ACHN (cell line): ENCODE measurements around the gene DNASE1L3.

Source experiments
- DNase-seq: peaks from one replicate; pipeline ENCODE4 v3.0.0-alpha.2; 2015
- in situ Hi-C: cut with HindIII; loops from 2 replicates; pipeline ENCODE4 v1.10.0; 2017; ENCODE audit warnings: low sequenced_read_pairs, low pct_ligation_motif_present, low pct_unique_long_range_greater_than_20kb

DNASE1L3 gene

DNA sequence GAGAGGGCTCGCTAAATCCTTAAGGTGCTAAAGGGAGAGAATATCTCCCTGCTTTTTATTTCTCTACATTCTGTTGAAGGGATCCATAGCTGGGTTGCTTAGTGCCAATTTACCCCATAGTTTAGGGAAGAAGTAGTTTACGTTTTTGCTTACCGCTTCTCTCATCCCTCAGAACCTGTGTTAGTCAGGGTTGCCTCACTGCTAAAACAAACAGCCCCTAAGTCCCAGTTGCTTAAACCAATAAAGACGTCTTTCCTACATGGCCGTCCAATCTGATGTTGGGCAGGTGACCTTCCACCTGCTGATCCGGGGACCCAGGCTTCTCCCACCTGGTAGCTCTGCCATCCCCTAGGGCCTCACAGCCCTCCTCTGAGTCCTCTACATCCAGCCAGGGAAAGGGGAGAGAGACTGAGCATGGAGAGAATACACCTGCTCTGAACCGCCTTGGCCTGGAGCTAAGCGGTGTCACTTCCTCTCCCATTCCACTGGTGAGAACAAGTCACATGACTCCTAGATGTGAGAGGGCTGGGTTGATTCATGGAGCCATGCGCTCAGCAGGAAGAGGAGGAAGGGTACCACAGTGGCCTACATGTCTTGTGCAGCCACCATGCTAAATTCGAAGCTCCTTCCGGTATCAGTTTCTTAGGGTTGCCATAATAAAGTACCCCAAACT lies 26.3 kb downstream of the DNASE1L3 start:
- in situ Hi-C loops, result no loop called here
- no peak for DNase-seq

DNA sequence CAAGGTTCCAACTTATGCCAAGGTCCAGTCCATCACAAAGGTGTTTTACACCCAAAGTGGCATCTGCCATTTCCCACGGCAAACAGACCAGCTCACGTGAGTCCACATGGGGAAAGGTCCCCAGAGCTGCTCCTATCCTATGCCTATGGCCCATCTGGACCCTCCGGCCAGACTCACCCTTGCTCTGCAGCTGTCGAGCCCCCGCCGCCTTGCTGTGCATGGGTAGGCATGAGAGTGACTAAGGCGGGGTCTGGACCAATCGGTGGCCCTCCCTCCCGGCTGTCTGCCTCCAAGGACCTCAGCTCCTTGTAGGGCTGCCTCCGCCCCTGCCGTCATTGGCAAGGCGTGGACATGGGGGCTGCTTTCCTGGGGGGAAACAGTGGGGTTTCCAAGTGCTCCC lies 26.9 kb downstream of the DNASE1L3 start:
- in situ Hi-C loops, result no loop called here
- DNase-seq, result no peak

DNA sequence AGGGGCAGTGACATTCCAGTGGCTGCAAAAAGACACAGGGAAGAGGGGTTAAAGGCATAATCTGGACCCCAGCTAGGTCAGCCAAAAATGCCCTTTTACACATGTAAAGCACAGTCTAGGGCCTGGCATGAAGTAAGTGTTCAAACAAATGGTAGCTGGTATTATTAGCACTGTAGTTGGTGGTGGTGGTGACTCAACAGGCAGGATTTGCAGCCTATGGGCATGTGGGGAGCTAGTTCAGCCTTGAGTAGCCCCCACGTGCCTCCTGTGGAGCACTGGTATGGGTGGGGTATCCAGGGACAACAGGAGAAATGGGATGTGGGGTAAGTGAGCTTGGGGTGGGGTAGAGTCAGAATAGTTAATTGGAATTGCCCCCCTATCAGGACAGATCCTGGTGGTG lies 27.6 kb downstream of the DNASE1L3 start:
- no peak for DNase-seq
- in situ Hi-C loops, result no loop called here

DNA sequence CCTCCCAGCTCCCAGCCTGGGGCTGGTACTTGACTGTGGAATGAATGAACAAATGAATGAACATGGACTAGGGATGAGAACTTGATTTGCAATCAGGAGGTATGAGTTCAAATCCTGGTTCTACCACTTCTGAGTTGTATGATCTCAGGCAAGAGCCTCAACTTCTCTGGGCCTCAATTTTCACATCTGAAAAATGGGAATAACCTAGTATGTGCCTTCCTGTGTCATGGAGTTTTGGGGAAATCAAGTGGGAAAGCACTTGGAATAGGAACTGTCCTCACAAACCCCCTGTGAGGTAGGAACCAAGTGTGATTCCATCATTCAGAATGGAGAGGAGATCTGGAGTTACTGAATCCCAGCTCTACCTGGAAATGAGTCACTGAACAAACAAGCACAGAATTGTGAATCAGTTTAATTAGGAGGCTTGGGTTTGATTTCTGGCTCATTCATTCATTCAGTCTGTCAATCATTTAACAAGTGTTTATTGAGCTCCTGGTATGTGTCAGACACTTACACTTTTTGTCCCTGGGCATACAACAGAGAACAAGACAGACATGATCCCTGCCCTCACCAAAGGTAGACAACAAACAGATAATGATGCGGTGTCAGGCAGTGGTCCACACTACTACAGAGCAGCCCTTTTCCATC lies 29.7 kb downstream of the DNASE1L3 start:
- DNase-seq, result no peak
- in situ Hi-C loops, result no loop called here

DNA sequence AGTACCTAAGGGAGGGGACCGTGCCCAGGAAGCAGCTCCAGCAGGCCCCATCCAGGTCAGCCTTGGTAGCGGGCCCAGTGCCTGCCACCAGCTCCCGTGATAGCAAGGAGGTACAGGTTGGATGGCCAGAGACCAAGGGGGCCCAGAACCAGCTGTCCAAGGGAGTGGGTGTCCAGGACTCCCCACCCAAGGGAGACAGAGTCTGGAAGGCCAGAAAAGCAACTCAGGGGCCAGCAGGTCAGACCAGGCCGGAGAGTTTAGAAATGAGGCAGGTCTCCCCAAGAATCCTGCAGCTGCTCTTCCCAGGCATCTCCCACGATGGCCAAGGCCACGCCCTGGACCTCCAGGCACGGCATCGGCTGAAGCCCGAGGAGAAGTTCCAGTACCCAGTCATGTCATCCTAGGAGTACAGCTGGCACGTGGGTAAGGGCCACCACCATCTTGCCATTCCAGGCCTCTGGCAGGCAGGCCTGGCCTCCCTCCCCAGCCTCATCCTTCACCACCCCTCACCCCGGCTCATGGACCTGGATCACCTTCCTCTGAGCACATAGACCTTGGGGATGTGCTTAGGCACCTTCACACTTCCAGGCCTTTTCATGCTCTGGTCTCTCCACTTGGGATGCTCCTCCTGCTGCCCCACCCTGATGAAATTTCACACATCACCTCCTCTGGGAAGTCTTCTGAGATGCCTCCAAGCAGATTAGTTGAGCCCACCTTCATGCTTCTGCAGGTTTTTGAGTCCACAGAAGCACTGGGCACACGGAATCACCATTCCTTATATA lies 30.5 kb downstream of the DNASE1L3 start:
- no peak for DNase-seq
- in situ Hi-C loops, result no loop called here

DNA sequence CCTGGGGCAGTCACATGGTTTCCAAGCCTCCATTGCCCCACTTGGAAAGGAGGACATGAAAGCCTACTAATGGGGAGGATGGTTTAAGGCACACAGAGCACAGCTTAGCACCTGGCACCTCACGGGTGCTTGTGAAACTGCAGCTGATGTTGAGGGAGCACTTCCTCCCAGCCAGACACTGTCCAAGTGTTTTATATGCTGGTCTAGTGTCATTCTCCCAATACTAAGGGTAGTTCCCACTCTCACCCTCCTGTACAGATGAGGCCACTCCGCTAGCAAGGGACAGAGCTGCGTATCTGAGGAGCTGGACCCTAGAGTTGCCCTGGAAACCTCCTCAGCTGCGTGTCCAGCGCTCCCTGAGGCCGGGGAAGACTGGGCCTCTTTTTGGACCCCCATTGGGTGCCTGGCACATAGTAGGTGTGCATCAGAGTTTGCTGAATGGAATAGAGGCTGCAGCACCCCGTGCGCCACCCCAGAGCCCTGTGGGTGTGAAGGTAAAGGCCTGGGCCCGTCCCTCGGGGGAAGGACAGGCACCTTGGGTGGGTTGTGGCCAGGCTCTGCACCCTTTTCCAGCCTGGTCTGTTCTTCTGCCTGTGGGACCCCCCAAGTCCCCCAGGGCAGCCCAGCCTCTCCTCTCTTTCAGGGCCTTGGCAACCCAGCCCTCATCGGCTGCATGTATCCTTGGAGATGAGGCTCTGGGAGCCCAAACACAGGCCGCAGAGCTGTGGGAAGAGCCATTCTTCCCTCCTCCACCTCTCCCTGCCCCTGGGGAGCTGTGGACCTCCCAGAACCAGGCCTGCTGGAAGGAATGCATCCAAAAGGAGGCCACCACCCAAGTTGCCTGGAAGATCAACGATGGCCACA lies 31.3 kb downstream of the DNASE1L3 start:
- DNase-seq, result no peak
- in situ Hi-C loops, result no loop called here

DNA sequence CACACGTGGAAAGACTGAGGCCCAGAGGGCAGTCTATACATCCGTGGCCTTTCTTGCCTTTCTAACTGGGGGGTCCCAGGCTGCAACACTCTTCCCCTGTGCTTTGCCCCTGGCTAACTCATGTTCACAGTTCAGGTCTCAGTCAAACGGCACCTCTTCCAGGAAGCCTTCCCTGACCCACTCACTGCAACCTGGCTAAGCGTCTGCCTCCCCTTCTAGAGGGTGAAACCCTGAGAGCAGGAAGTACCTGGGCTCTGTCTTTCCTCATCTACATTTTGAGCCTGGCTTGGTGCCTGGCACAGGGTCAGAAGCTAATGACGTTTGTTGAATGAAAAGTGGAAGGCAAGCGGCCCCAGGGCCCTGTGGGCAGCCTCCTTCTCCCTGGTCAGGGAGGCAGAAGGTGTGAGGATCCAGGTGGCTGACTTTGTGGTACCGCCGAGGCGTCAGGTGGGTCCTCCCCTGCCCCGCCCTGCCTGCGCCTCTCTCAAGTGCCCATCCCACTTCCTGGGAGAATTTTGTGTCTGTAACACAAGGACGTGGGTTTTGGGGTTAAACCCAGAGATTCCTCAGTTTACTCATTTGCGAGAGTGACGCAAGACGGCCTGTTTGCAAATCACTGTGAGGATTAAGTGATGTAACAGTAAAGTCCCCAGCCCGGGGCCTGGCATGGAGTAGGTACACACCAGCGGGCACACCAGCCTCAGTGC lies 32.1 kb downstream of the DNASE1L3 start:
- in situ Hi-C loops, result no loop called here
- DNase-seq, result no peak

DNA sequence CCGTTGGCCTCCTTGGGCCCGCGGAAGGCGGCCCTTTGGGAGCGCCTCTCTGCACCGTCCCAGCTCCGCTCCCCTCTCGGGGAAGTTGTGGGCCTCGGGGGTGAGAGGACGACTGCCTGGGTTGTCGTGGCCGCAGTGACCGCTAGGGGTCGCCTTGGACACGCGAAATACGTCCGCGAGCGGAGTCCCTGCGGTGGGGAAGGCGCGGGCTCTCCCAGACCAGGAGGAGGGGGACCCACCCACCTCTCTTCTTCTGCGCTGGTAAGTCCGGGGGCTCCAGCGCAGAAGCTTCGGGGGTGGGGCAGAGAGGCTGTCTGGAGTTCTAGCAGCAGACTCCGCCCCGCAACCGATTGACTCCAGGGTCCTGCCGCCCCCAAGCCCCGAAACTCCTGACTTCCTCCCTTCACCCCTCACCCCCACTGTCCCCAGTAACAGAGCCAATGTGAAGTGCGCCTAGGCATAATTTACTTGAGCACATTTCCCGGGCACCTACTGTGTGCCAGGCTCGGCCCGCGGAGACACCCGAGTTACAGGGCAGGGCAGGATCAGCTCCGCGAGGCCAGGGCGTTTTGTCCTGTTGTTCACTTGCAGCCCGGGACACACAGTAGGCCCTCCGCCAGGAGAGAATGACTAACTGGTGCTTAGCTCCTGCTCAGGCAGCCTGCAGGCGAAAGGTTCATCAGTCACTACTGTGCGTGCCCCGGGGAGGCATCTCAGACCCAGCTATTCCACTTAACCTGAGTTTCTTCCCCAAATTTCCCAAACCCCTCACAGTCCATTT lies 32.8 kb downstream of the DNASE1L3 start:
- in situ Hi-C loops, result no loop called here

DNA sequence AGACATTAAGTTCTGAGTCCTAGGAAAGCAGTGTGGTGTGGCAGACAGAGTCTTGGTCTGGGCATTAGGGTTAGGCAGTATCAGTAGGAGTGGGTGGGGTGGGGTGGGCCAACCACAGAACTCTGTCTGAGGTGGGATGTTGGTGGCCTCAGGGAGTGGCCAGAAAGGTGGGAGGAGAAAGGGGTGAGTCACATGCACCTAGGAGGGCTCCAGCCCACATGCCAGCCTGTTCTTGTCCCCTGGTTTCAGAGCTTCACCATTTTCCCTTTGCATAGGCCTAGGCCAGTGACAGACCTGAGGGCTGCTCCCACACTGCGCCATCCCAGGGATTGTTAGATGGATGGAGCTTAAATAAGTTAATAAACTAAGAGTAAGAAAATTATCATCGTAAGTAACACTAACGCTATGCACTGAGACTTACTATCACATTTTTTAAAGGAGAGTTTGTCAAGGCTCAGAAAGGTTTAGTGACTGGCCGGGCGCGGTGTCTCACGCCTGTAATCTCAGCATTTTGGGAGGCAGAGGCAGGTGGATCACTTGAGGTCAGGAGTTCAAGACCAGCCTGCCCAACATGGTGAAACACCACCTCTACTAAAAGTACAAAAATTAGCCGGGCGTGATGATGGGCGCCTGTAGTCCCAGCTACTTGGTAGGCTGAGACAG lies 33.8 kb downstream of the DNASE1L3 start:
- in situ Hi-C loops, result no loop called here
- no peak for DNase-seq

More for the DNA sequence above, 32.8 kb downstream of the DNASE1L3 start:
- DNase-seq, result peak; percentile 72

DNA sequence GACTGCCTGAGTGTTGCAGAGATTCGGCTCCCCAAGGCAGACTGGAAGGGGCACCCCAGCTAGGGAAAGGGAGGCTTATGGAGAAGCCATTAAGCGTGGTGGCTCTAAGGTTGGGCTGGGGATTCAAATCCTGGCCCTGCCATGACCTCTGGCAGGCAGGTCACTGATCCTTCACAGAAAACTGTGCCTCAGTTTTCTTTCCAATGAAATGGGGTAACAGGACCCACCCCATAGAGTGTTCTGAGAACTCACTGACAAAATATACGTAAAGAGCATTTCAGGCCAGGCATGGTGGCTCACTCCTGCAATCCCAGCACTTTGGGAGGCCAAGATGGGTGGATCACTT lies 34.6 kb downstream of the DNASE1L3 start:
- no peak for DNase-seq
- in situ Hi-C loops, result no loop called here

DNA sequence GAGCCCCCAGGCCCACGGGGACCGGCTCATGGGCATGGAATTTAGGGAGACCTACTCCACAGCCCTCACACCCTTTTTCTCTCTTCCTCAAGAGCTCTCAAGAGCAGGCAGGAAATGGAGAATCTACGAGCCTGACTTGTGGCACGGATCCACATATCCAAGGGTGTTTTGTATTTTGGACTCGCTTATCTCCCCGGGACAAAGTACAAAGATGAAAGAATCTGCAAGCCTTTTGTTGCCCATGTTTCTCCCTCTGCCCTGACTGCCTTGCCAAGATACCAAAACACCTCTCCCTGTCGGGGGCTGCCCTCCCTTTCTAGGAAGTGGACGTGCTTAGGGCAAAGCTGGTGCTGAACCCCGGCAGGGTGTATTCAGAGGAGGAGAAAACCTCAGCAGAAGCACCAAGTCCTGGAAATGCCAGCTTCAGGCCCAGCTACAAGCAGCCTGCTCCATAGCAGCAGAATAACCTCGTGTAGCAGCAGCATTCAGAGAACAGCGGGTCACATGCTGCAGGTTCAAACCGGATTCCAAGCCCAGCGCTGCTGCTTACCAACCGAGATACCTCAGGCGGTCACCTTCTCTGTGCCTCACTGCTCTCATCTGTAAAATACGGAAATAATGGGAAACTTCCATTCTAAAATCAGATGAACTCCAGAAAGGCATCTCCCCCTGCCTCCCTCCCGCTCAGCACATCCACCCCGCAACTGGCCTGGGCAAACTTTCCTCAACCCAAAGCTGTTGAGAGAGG lies 35.2 kb downstream of the DNASE1L3 start:
- in situ Hi-C loops, result no loop called here
- DNase-seq, result no peak

DNA sequence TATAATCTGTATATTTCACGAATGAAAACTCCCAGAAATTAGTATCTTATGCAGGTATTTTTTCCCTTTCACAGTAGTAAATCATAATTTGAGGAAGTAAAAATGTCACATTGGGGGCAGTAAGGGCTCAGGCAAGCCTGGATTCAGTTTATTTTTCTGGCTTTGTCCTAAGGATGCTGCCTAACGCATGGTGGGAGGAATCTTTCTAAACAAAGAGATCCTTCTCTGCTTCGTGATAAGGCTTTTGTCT lies 35.7 kb downstream of the DNASE1L3 start:
- in situ Hi-C loops, result no loop called here
- no peak for DNase-seq

DNA sequence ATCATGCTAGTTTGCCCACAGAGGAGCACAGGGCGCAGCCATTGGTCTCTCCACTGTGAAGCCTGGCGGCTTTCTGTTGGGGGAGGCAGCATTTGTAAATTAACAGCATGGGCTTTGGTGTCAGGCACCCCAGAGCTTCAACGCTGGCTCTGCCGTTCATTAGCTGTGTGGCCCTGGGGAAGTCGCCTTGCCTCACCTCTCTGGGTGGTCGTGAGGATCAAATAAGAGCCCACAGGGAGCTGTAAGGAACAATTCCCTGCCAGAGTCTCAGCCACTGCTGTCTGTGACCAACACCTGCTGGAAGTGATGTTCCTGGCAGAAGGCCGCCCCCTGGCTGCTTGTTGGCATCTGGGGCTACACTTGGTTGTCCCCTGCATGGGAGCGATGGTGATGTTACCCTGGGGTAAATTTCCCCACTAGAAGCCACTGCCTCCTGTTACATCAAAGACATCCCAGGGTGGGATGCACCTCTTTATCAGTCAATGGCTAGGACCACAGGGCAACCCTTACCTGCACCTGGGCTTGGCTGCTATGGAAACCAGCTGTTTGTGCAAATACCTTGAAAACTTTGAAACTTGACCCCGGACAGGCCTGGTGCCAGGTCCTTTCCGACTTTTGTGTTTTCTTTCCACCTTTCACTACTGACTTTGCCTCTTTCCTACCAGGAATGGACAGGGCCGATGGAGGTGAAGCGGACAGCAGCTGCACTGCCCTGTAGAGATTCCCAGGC lies 36.9 kb downstream of the DNASE1L3 start:
- DNase-seq, result peak; percentile 32
- in situ Hi-C loops, result no loop called here

DNA sequence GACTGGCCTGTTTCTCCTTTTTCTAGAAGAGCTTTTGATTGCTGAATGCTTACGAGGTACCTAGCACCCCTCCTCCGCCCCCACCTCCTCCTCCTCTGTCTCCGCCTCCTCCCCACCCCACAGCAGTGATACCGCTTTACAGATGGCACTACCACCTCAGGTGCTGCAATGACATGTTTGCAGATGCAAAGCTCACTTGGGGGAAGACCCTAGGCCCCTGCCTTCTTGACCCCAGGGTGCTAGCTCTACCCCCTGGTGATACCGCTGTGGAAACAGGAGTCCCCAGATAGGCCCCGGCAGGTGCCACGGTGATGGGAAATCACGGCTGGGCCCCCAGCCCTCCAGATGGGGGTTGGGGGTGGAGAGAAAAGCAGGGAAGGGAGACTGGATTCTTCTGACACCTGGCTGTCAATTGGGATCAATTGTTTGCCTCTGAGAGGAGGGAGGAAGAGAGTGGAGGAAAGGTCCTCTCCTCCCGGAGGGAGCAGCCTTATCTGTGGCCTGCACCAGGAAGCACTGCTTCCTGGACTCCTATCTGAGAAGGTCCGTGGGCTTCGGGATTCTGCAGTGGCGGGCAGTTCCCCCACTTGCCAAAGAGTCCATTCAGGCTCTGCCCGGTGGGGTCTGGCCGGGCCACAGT lies 37.6 kb downstream of the DNASE1L3 start:
- DNase-seq, result no peak
- in situ Hi-C loops, result no loop called here

DNA sequence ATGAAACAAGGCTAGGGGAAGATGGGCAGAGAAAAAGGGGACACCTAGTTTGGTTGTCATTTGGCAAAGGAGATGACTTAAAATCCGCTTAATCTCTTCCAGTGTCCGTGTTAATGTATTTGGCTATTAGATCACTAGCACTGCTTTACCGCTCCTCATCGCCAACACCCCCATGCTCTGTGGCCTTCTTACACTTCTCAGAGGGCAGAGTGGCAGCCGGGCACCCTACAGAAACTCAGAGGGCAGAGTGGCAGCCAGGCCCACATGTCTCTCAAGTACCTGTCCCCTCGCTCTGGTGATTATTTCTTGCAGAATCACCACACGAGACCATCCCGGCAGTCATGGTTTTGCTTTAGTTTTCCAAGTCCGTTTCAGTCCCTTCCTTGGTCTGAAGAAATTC lies 39.6 kb downstream of the DNASE1L3 start:
- in situ Hi-C loops, result no loop called here
- DNase-seq, result no peak

DNA sequence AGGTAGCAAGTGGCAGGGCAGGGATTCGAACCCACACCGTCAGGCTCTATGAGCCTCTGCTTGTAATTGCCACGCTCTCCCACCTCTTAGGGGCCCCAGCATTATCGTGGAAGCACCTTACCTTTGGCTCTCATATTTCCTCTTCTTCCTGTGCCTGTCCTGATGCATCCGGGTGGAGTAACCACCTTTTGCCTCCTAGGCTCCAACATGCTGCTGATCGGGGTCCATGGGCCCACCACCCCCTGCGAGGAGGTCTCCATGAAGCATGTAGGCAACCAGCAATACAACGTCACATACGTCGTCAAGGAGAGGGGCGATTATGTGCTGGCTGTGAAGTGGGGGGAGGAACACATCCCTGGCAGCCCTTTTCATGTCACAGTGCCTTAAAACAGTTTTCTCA lies 40.4 kb downstream of the DNASE1L3 start:
- no peak for DNase-seq
- in situ Hi-C loops, result no loop called here
